ENCODE data around the gene ATP2B3. TPM values are rescaled to one million over a fixed set of nuclear protein-coding genes. Genes with fewer than 3 reads are reported as not detected.
A peak's percentile ranks its signal among the peaks of the same experiment; 100 is the strongest.

Gene ATP2B3
- total RNA-seq, 3 donors from 2014 or later (not counting 1 experiment from before 2014, with no cell fraction given), result not detected

- Mint-ChIP-seq H3K4me1 (no peaks in the 10 kb centered on the region), H3K4me3 (no peak overlapping the region), H3K27me3 (ENCODE audit: low read depth in 2 of 2) (peaks cover 0 to 2% of the 10 kb centered on the region in 2 donors), H3K36me3 (no peaks in the 10 kb centered on the region), H3K27ac (no peak overlapping the region), H3K9me3 (no peaks in the 10 kb centered on the region)
- peaks cover 4% of the 10 kb centered on the region for H3K4me1 ChIP-seq (ENCODE audit: control insufficient read depth, insufficient read depth, low read length)
- 85% methylated on average over 26 of the region's 26 CpGs for WGBS (ENCODE audit: insufficient coverage)
- ATAC-seq (no peak), DNase-seq (no peak)
- TF ChIP-seq CTCF (IDR thresholded peaks at IDR 0.05), result no peak
- intact Hi-C loops (cut with micrococcal nuclease), result loop anchor here (5.0 kb wide), 1 partner anchor 130 kb away; no protein-coding TSS in a partner anchor
- no peaks in the 10 kb centered on the region for H3K27me3 ChIP-seq (ENCODE audit: control insufficient read depth, insufficient read depth, low read length)
- no peak overlapping the region for H3K4me3 ChIP-seq (ENCODE audit: low read length)
- no peaks in the 10 kb centered on the region for H3K36me3 ChIP-seq (ENCODE audit: control insufficient read depth, insufficient read depth, low read length)
- H3K27ac ChIP-seq (ENCODE audit: low read length), result no peak overlapping the region
- H3K9me3 ChIP-seq (ENCODE audit: control insufficient read depth, insufficient read depth, low read length), result no peaks in the 10 kb centered on the region
These were observed 20.3 kb downstream of the ATP2B3 start for GRCh38 chrX:153537526-153538295.

GRCh38 chrX:153538424-153538823 is 21.0 kb downstream of the ATP2B3 start:
- H3K9me3 ChIP-seq (ENCODE audit: control insufficient read depth, insufficient read depth, low read length), result no peaks in the 10 kb centered on the region
- H3K27me3 ChIP-seq (ENCODE audit: control insufficient read depth, insufficient read depth, low read length), result no peaks in the 10 kb centered on the region
- DNase-seq (no peak), ATAC-seq (no peak)
- H3K4me3 ChIP-seq (ENCODE audit: low read length), result no peak overlapping the region
- H3K9me3 Mint-ChIP-seq, result no peaks in the 10 kb centered on the region
- H3K4me1 ChIP-seq (ENCODE audit: control insufficient read depth, insufficient read depth, low read length), result peaks cover 4% of the 10 kb centered on the region
- H3K36me3 ChIP-seq (ENCODE audit: control insufficient read depth, insufficient read depth, low read length), result no peaks in the 10 kb centered on the region
- no peak for TF ChIP-seq CTCF (IDR thresholded peaks at IDR 0.05)
- 86% methylated on average over 17 of the region's 17 CpGs for WGBS (ENCODE audit: insufficient coverage)
- no peak overlapping the region for H3K27ac ChIP-seq (ENCODE audit: low read length)
- no peak overlapping the region for H3K4me3 Mint-ChIP-seq
- no peak overlapping the region for H3K27ac Mint-ChIP-seq
- H3K27me3 Mint-ChIP-seq (ENCODE audit: low read depth in 2 of 2), result peaks cover 0 to 2% of the 10 kb centered on the region in 2 donors
- intact Hi-C loops (cut with micrococcal nuclease), result loop anchor here (5.0 kb wide), 1 partner anchor 129 kb away; no protein-coding TSS in a partner anchor
- no peaks in the 10 kb centered on the region for H3K36me3 Mint-ChIP-seq
- H3K4me1 Mint-ChIP-seq, result no peaks in the 10 kb centered on the region

- no peaks in the 10 kb centered on the region for H3K4me1 Mint-ChIP-seq
- H3K36me3 ChIP-seq (ENCODE audit: control insufficient read depth, insufficient read depth, low read length), result no peaks in the 10 kb centered on the region
- peaks cover 0 to 2% of the 10 kb centered on the region in 2 donors for H3K27me3 Mint-ChIP-seq (ENCODE audit: low read depth in 2 of 2)
- H3K36me3 Mint-ChIP-seq, result no peaks in the 10 kb centered on the region
- no peak overlapping the region for H3K27ac ChIP-seq (ENCODE audit: low read length)
- peak; percentile 68 for TF ChIP-seq CTCF (IDR thresholded peaks at IDR 0.05)
- H3K4me1 ChIP-seq (ENCODE audit: control insufficient read depth, insufficient read depth, low read length), result peaks cover 4% of the 10 kb centered on the region
- no peak overlapping the region for H3K4me3 Mint-ChIP-seq
- WGBS (ENCODE audit: insufficient coverage), result 38% methylated on average over 28 of the region's 31 CpGs
- no peaks in the 10 kb centered on the region for H3K9me3 ChIP-seq (ENCODE audit: control insufficient read depth, insufficient read depth, low read length)
- no peaks in the 10 kb centered on the region for H3K27me3 ChIP-seq (ENCODE audit: control insufficient read depth, insufficient read depth, low read length)
- intact Hi-C loops (cut with micrococcal nuclease), result loop anchor here (5.0 kb wide), 1 partner anchor 128 kb away; no protein-coding TSS in a partner anchor
- peak; percentile 41 to 73 for DNase-seq
- H3K9me3 Mint-ChIP-seq, result no peaks in the 10 kb centered on the region
- no peak overlapping the region for H3K4me3 ChIP-seq (ENCODE audit: low read length)
- H3K27ac Mint-ChIP-seq, result no peak overlapping the region
- peak; percentile 81 to 90 (median 89) for ATAC-seq
These were observed 21.9 kb downstream of the ATP2B3 start for GRCh38 chrX:153539171-153539978.

All from natural killer cell (primary cell).